SU-DHL-6 (cell line): Measurements from ENCODE around the gene PODXL2.
"Not testable (repeated sequence)": the region's sequence is repeated elsewhere in the genome, so short reads cannot be mapped to it uniquely, and the experiment has no call there.

Experiments
- H2AFZ ChIP-seq: fragments of 200-600 bp; sonication (generic); 2 replicates; pipeline ENCODE4 v1.6.1; 2014; ENCODE audit warnings: low read depth, mild to moderate bottlenecking, moderate library complexity, mixed read lengths, antibody characterized with exemption, low read length; ENCODE audit not compliant: severe bottlenecking
- H3F3A ChIP-seq: fragments of 200-600 bp; shearing (Covaris generic); 2 replicates; pipeline ENCODE4 v1.6.0; 2016; ENCODE audit warnings: antibody characterized with exemption, mild to moderate bottlenecking; ENCODE audit not compliant: insufficient read depth
- H3K27ac ChIP-seq: fragments of 200-600 bp; sonication (generic); 2 replicates; pipeline ENCODE4 v1.5.1; 2016; ENCODE audit warnings: low read depth, mild to moderate bottlenecking, low read length, moderate library complexity, mixed read lengths
- H3K27me3 ChIP-seq: fragments of 200-600 bp; sonication (generic), shearing (Covaris generic); 2 replicates; pipeline ENCODE4 v1.6.0; 2014; ENCODE audit warnings: mild to moderate bottlenecking, low read length
- H3K36me3 ChIP-seq: fragments of 200-600 bp; sonication (generic); 2 replicates; pipeline ENCODE4 v1.6.1; 2014; ENCODE audit warnings: mild to moderate bottlenecking, low read length, mixed read lengths
- H3K4me2 ChIP-seq: fragments of 300-600, 200-600 bp; shearing (Covaris generic), sonication (generic); 2 replicates; pipeline ENCODE4 v1.6.0; 2014; ENCODE audit warnings: low read length, low read depth, mild to moderate bottlenecking; ENCODE audit not compliant: poor library complexity, severe bottlenecking
- H3K4me3 ChIP-seq: fragments of 200-600 bp; sonication (generic); 2 replicates; pipeline ENCODE4 v1.5.1; 2014; ENCODE audit warnings: antibody characterized with exemption, low read length, mild to moderate bottlenecking, mixed read lengths; ENCODE audit not compliant: insufficient read depth, poor library complexity, severe bottlenecking
- H3K79me2 ChIP-seq: fragments of 200-600 bp; sonication (generic); 2 replicates; pipeline ENCODE4 v1.6.1; 2014; ENCODE audit warnings: mild to moderate bottlenecking, low read length, moderate library complexity; ENCODE audit not compliant: insufficient read depth
- H3K9ac ChIP-seq: fragments of 200-600 bp; sonication (generic); 2 replicates; pipeline ENCODE4 v1.7.0; 2014; ENCODE audit warnings: mild to moderate bottlenecking, low read length
- H3K9me2 ChIP-seq: fragments of 200-600 bp; sonication (generic); replicated peaks from 2 replicates; pipeline ENCODE4 v1.6.1; 2014; ENCODE audit warnings: low read length; ENCODE audit not compliant: insufficient read depth
- H3K9me3 ChIP-seq: fragments of 200-600 bp; sonication (generic); 2 replicates; pipeline ENCODE4 v1.6.1; 2014; ENCODE audit warnings: low read length, mixed read lengths; ENCODE audit not compliant: insufficient read depth
- H4K20me1 ChIP-seq: fragments of 200-600 bp; sonication (generic); 2 replicates; pipeline ENCODE4 v1.6.1; 2014; ENCODE audit warnings: low read depth, mild to moderate bottlenecking, antibody characterized with exemption, low read length, moderate library complexity, mixed read lengths
- CTCF ChIP-seq: fragments of 200-600 bp; sonication (generic); IDR thresholded peaks from one replicate; pipeline ENCODE4 v1.5.1; 2017; ENCODE audit warnings: antibody characterized with exemption, mild to moderate bottlenecking, low read length, moderate library complexity; ENCODE audit not compliant: insufficient read depth, poor library complexity, severe bottlenecking
- EZH2phosphoT487 ChIP-seq: fragments of 200-600 bp; sonication (generic), shearing (Covaris generic); conservative IDR thresholded peaks from 2 replicates; pipeline ENCODE4 v1.6.1; 2018; ENCODE audit warnings: mild to moderate bottlenecking, antibody characterized with exemption, low read length, moderate library complexity, mixed read lengths

The PODXL2 gene

GRCh38 chr3:127702151-127702578, 73.2 kb downstream of the PODXL2 start:
- H3K36me3 ChIP-seq: no peaks in the 10 kb centered on the region
- H3K9me3 ChIP-seq: no peaks in the 10 kb centered on the region
- no peaks in the 10 kb centered on the region for H3K79me2 ChIP-seq
- H3K4me2 ChIP-seq: no peak overlapping the region
- no peak overlapping the region for H3K9ac ChIP-seq
- H2AFZ ChIP-seq: no peak overlapping the region
- no peaks in the 10 kb centered on the region for H3F3A ChIP-seq
- no peaks in the 10 kb centered on the region for H4K20me1 ChIP-seq
- TF ChIP-seq CTCF: no peak
- no peak overlapping the region for H3K27ac ChIP-seq
- H3K27me3 ChIP-seq: no peaks in the 10 kb centered on the region
- H3K9me2 ChIP-seq: no peaks in the 10 kb centered on the region
- no peak overlapping the region for H3K4me3 ChIP-seq

DNA sequence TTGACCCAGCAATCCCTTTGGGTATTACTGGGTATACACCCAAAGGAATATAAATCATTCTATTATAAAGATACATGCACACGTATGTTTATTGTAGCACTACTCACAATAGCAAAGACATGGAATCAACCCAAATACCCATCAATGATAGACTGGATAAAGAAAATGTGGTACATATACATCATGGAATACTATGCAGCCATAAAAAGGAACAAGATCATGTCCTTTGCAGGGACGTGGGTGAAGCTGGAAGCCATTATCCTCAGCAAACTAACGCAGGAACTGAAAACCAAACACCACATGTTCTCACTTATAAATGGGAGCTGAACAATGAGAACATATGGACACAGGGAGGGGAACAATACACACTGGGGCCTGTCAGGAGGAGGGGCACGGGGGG, 75.9 kb downstream of the PODXL2 start:
- H3K79me2 ChIP-seq, H3K4me2 ChIP-seq, H3K27ac ChIP-seq, H2AFZ ChIP-seq, H3K9me2 ChIP-seq, H3K4me3 ChIP-seq, H3F3A ChIP-seq, H3K36me3 ChIP-seq, H3K9me3 ChIP-seq, H3K27me3 ChIP-seq, H4K20me1 ChIP-seq, H3K9ac ChIP-seq: not testable (repeated sequence)

DNA sequence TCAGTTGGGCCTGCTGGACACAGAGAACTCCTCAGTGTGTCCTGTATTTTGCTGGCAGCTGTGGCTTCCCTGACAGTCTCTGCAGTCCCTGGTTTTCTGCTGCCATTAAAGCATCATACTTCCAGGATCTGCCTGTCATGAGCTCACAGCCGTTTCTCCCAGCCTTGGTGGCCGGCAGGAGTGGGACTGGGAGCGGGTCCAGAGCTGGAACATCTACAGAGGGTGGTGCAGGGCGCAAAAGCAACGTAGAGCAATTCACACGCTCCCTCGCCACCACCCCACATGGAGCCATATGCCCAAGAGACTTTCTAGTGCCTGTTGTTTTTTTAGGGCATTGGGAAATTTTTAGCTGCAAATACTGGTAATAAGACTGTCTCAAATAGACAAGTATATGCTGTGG, 77.3 kb downstream of the PODXL2 start:
- H3K4me2 ChIP-seq: no peak overlapping the region
- H3K36me3 ChIP-seq: no peaks in the 10 kb centered on the region
- no peak overlapping the region for H3K4me3 ChIP-seq
- no peak overlapping the region for H3K27ac ChIP-seq
- H3K9me3 ChIP-seq: no peaks in the 10 kb centered on the region
- no peaks in the 10 kb centered on the region for H3K79me2 ChIP-seq
- no peaks in the 10 kb centered on the region for H4K20me1 ChIP-seq
- H2AFZ ChIP-seq: no peak overlapping the region
- H3K9ac ChIP-seq: no peak overlapping the region
- H3F3A ChIP-seq: no peaks in the 10 kb centered on the region
- TF ChIP-seq EZH2phosphoT487 (no peak), CTCF (no peak)
- H3K9me2 ChIP-seq: no peaks in the 10 kb centered on the region
- H3K27me3 ChIP-seq: no peaks in the 10 kb centered on the region

DNA sequence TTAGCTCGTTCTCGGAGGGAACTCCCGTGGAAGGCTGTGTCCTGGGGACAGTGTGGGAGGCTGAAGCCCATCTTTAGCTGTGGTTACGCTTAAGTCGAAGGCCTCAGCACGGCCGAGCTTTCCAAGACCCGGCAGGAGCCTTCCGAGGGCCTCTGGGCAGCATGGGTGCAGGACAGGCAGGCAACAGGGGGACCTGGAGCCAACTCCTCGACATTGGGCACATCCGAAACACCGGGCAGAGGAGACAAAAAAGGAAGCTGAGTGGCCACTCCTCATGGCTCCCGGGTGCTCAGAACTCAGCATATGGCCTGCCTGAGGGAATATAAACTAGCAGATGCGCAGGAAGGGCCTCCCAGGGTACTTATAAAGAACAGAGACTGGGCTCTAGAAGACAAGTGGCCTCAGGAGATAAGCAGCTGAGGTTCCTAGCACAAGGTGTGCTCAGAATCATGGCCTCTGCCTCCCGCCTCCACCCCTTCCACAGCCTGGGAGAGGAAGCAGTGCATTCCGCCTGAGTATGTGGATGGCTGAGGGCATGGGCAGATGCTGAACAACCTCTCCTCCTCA, 77.9 kb downstream of the PODXL2 start:
- H3K27ac ChIP-seq: no peak overlapping the region
- H2AFZ ChIP-seq: no peak overlapping the region
- H3K36me3 ChIP-seq: no peaks in the 10 kb centered on the region
- TF ChIP-seq CTCF (no peak), EZH2phosphoT487 (no peak)
- H3K9ac ChIP-seq: no peak overlapping the region
- no peak overlapping the region for H3K4me2 ChIP-seq
- no peaks in the 10 kb centered on the region for H4K20me1 ChIP-seq
- H3K79me2 ChIP-seq: no peaks in the 10 kb centered on the region
- no peaks in the 10 kb centered on the region for H3K9me2 ChIP-seq
- H3K4me3 ChIP-seq: no peak overlapping the region
- no peaks in the 10 kb centered on the region for H3F3A ChIP-seq
- no peaks in the 10 kb centered on the region for H3K27me3 ChIP-seq
- no peaks in the 10 kb centered on the region for H3K9me3 ChIP-seq
